WERI-Rb-1 (cell line): ENCODE data around the gene GPC2.

Experiments used
- DNase-seq: peaks from one replicate; pipeline ENCODE4 v3.0.0-alpha.2; 2020
- H3K27ac ChIP-seq: fragments of 250-450 bp; sonication (Bioruptor Pico); 2 replicates; pipeline ENCODE4 v1.5.1; 2020; ENCODE audit warnings: mild to moderate bottlenecking, moderate library complexity
- H3K27me3 ChIP-seq: fragments of 250-450 bp; sonication (Bioruptor Pico); 2 replicates; pipeline ENCODE4 v1.5.1; 2021; ENCODE audit warnings: mild to moderate bottlenecking, low read depth, moderate library complexity; ENCODE audit not compliant: insufficient read depth, severe bottlenecking
- H3K36me3 ChIP-seq: fragments of 250-450 bp; sonication (Bioruptor Pico); 2 replicates; pipeline ENCODE4 v1.5.1; 2020; ENCODE audit warnings: mild to moderate bottlenecking, moderate library complexity
- H3K4me3 ChIP-seq: 2 replicates; pipeline ENCODE4 v1.5.1; 2011; ENCODE audit warnings: low read depth, mild to moderate bottlenecking, control low read depth, low read length
- H3K9me3 ChIP-seq: fragments of 250-450 bp; sonication (Bioruptor Pico); 2 replicates; pipeline ENCODE4 v1.5.1; 2021; ENCODE audit warnings: mild to moderate bottlenecking, moderate library complexity; ENCODE audit not compliant: severe bottlenecking
- TF ChIP-seq, protein P1 (sequence below): IDR thresholded peaks from 2 replicates; pipeline ENCODE4 v1.5.1; 2011; ENCODE audit warnings: low read depth, mild to moderate bottlenecking, control low read depth, inconsistent platforms, low read length

Gene GPC2

DNA sequence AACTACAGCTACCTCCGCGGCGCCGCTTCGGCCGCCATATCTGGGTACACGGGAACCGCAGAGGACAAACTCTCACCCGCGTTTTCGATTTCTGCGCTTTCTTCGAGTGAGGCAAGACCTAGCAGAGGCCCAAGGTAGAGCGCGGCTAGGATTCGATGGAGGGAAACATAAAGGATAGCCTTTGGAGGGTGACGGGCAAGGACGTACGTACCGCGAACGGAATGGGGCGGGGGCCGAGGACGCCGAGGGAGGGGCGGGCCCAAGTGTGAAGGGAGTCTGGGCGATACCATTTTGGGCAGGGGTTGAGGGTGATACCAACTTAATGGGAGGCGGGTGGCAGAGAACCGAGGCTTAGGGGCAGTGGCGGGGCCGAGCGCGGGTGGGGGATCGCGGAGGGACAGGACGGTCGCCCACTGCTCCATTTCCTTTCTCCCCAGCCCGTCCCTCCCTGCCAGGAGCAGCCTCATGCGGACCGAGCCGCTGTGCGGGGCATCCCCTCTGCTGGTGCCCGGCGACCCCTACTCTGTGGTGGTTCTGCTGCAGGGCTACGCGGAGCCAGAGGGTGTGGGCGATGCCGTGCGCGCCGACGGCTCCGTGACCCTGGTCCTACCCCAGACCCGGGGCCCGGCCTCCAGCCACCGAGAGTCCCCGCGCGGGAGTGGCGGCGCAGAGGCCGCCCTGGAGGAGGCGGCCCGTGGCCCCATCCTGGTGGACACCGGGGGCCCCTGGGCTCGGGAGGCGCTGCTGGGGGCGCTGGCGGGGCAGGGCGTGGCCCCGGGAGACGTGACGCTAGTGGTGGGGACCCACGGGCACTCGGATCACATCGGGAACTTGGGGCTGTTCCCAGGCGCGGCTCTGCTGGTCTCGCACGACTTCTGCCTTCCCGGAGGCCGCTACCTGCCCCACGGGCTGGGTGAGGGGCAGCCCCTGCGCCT is 50.0 kb downstream of the GPC2 start, which contains the start of gene MBLAC1:
Gene MBLAC1 (plus strand): TSS at position 37 of the 935 bp plus-strand sequence. CDS start 429 bp downstream, at position 466.
- H3K27me3 ChIP-seq = no peaks in the 10 kb centered on the region
- TF ChIP-seq, protein P1, sequence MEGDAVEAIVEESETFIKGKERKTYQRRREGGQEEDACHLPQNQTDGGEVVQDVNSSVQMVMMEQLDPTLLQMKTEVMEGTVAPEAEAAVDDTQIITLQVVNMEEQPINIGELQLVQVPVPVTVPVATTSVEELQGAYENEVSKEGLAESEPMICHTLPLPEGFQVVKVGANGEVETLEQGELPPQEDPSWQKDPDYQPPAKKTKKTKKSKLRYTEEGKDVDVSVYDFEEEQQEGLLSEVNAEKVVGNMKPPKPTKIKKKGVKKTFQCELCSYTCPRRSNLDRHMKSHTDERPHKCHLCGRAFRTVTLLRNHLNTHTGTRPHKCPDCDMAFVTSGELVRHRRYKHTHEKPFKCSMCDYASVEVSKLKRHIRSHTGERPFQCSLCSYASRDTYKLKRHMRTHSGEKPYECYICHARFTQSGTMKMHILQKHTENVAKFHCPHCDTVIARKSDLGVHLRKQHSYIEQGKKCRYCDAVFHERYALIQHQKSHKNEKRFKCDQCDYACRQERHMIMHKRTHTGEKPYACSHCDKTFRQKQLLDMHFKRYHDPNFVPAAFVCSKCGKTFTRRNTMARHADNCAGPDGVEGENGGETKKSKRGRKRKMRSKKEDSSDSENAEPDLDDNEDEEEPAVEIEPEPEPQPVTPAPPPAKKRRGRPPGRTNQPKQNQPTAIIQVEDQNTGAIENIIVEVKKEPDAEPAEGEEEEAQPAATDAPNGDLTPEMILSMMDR = no peak
- peak; percentile 92 for DNase-seq
- H3K36me3 ChIP-seq = peaks cover 8% of the 10 kb centered on the region; the same call in 1 of the 2 replicates
- H3K27ac ChIP-seq = peak within 1 kb of the TSS; percentile 91
- H3K4me3 ChIP-seq = peak within 1 kb of the TSS; percentile 95
- H3K9me3 ChIP-seq = no peaks in the 10 kb centered on the region

DNA sequence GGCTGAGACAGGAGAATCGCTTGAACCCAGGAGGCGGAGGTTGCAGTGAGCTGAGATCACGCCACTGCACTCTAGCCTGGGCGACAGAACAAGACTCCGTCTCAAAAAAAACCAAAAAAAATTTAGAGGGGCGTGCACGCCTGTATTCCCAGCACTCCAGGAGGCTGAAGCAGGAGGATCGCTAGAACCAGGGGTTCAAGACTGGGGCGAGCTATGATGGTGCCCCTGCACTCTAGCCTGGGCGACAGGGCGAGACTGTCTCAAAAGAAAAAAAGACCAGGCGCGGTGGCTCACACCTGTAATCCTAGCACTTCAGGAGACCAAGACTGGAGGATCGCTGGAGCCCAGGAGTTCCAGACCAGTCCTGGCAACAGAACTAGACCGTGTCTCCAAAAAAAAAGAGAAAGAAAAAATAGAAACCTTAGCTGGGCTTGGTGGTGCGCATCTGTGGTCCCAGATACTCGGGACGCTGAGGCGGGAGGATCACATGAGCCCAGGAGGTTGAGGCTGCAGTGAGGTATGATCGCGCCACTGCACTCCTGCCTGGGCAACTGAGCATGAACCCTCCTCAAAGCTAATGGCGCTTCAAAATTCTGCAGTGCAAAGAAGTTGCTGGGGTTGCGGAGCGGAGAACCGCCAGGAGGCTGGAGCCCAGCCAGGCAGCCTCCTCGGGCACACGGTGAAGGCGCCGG is 50.8 kb downstream of the GPC2 start:
- TF ChIP-seq, protein P1 = no peak
- no peak for DNase-seq
- Histone ChIP-seq H3K9me3 (no peaks in the 10 kb centered on the region), H3K27ac (peak overlapping the region; percentile 91), H3K27me3 (no peaks in the 10 kb centered on the region), H3K4me3 (peak overlapping the region; percentile 95), H3K36me3 (peaks cover 8% of the 10 kb centered on the region; the same call in 1 of the 2 replicates)

DNA sequence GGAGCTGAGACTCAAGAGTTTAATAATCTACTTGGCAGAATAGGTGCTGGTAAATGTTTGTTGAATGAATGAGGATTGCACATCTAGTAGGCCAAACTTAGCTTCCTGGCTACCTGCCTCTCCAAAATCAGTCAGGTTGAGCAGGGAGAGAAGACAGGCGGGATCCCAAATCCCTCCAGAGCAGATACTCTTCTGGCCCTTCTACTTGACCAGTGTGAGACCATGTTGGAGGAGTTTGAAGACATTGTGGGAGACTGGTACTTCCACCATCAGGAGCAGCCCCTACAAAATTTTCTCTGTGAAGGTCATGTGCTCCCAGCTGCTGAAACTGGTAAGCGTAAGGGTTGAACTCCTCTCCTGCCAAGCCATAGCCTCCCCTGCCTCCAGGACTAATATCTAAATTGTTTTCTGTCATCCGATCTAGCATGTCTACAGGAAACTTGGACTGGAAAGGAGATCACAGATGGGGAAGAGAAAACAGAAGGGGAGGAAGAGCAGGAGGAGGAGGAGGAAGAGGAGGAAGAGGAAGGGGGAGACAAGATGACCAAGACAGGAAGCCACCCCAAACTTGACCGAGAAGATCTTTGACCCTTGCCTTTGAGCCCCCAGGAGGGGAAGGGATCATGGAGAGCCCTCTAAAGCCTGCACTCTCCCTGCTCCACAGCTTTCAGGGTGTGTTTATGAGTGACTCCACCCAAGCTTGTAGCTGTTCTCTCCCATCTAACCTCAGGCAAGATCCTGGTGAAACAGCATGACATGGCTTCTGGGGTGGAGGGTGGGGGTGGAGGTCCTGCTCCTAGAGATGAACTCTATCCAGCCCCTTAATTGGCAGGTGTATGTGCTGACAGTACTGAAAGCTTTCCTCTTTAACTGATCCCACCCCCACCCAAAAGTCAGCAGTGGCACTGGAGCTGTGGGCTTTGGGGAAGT is 52.6 kb downstream of the GPC2 start:
- no peak for DNase-seq
- Histone ChIP-seq H3K27me3 (no peaks in the 10 kb centered on the region), H3K9me3 (no peaks in the 10 kb centered on the region), H3K4me3 (no peak overlapping the region), H3K27ac (no peak overlapping the region), H3K36me3 (peaks cover 8% of the 10 kb centered on the region; the same call in 1 of the 2 replicates)
- TF ChIP-seq, protein P1 = no peak

DNA sequence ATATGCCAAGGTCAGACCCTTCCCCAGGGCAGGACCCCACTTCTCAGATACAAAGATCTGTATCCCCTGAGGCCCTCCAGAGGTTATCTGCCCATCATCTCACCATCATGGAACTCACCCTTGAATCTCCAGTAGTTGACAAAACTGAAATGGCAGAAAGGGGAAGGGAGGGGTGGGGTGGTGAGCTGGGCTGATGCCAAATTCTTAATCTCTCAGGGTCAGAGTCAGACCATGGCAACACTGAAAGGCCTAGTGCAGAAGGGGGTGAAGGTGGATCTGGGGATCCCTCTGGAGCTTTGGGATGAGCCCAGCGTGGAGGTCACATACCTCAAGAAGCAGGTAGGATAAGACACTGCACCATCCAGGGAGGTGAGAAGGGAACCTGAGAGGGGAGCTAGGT is 54.6 kb downstream of the GPC2 start:
- TF ChIP-seq, protein P1 = no peak
- H3K36me3 ChIP-seq = peaks cover 8% of the 10 kb centered on the region; the same call in 1 of the 2 replicates
- no peak overlapping the region for H3K4me3 ChIP-seq
- no peaks in the 10 kb centered on the region for H3K9me3 ChIP-seq
- H3K27me3 ChIP-seq = no peaks in the 10 kb centered on the region
- DNase-seq = no peak
- H3K27ac ChIP-seq = no peak overlapping the region

DNA sequence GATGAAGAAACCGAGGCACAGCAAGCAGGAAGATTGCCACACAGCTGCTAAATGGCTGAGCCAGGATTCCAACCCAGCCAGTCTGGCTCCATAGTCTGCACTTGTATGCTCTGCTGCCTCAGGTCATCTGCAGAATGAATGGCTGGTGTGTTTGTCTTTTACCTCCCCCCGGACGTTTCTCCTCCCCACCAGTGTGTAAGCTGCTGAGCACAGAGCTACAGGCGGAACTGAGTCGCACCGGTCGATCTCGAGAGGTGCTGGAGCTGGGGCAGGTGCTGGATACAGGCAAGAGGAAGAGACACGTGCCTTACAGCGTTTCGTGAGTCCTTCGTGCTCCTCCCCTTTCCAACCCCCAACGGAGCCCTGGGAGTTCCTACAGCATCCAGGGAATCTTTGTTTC is 55.1 kb downstream of the GPC2 start:
- no peaks in the 10 kb centered on the region for H3K27me3 ChIP-seq
- no peak overlapping the region for H3K4me3 ChIP-seq
- H3K9me3 ChIP-seq = no peaks in the 10 kb centered on the region
- TF ChIP-seq, protein P1 = no peak
- H3K27ac ChIP-seq = no peak overlapping the region
- no peak for DNase-seq
- H3K36me3 ChIP-seq = peaks cover 8% of the 10 kb centered on the region; the same call in 1 of the 2 replicates
